Fibroblast of mammary gland (primary cell): ENCODE measurements around the gene CEP128.

ENCODE experiments used
- DNase-seq: peaks from one replicate; pipeline ENCODE4 v3.0.0-alpha.2; 2010; ENCODE audit warnings: low read depth
- H3K4me3 ChIP-seq: 2 replicates; pipeline ENCODE4 v1.5.1; 2011; ENCODE audit warnings: low read depth, mild to moderate bottlenecking, low read length, moderate library complexity; ENCODE audit not compliant: control insufficient read depth
- TF ChIP-seq, protein P1 (sequence below): conservative IDR thresholded peaks from 2 replicates; pipeline ENCODE4 v1.5.1; 2011; ENCODE audit warnings: low read depth, low read length, inconsistent platforms; ENCODE audit not compliant: control insufficient read depth, insufficient read depth

The CEP128 gene

GRCh38 chr14:80575763-80576162 lies 365.8 kb downstream of the CEP128 start:
- DNase-seq = no peak
- TF ChIP-seq, protein P1, sequence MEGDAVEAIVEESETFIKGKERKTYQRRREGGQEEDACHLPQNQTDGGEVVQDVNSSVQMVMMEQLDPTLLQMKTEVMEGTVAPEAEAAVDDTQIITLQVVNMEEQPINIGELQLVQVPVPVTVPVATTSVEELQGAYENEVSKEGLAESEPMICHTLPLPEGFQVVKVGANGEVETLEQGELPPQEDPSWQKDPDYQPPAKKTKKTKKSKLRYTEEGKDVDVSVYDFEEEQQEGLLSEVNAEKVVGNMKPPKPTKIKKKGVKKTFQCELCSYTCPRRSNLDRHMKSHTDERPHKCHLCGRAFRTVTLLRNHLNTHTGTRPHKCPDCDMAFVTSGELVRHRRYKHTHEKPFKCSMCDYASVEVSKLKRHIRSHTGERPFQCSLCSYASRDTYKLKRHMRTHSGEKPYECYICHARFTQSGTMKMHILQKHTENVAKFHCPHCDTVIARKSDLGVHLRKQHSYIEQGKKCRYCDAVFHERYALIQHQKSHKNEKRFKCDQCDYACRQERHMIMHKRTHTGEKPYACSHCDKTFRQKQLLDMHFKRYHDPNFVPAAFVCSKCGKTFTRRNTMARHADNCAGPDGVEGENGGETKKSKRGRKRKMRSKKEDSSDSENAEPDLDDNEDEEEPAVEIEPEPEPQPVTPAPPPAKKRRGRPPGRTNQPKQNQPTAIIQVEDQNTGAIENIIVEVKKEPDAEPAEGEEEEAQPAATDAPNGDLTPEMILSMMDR = no peak
- no peak overlapping the region for H3K4me3 ChIP-seq

DNA sequence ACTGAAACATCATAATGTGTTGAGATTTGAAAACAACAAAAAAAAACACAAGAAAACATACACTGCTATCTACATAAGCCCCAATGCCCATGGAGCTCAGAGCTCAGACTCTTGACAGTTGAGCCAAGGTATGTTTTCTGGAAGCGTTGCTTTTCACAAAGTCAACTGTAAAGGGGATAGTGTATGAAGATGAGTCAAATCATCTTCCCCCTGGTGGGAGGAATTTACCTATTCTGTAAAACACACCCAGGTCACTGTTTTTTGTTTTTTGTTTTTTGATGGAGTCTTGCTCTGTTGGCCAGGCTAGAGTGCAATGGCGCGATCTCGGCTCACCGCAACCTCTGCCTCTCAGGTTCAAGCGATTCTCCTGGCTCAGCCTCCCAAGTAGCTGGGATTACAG lies 368.9 kb downstream of the CEP128 start:
- TF ChIP-seq, protein P1 = peak; percentile 7
- no peak for DNase-seq
- H3K4me3 ChIP-seq = no peak overlapping the region

GRCh38 chr14:80570930-80571298 lies 370.6 kb downstream of the CEP128 start:
- TF ChIP-seq, protein P1 = no peak
- H3K4me3 ChIP-seq = no peak overlapping the region
- DNase-seq = no peak

DNA sequence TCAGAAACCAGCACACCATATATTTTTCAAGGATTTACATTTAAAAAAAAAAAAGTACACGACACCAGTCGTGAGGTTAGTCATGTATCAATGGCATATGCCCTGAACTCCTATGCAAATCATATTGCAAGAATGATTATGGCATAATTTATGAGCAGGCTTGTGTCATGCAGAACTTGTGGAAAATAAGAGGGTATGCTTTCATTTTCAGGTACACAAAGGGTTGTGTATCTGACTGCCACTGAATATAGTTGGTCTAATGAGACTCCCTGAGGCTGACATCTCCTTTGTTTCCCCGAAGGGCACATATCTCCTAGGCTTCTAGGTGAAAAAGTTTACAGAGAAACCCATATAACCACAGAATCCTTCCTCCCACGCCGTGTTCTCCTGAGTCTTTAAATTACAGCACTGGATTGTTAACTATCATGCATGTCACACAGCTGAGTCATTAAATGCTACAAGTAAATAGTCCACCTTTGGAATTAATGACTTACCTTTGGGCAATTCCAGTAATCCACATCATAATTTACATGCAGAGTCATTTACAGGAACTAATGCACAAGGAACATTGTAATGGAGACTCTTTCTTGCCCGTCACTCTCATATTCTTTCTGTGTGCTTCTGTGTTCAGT lies 373.5 kb downstream of the CEP128 start:
- no peak overlapping the region for H3K4me3 ChIP-seq
- TF ChIP-seq, protein P1 = no peak
- DNase-seq = peak; percentile 7

GRCh38 chr14:80565001-80565400 lies 376.5 kb downstream of the CEP128 start:
- DNase-seq = no peak
- TF ChIP-seq, protein P1 = no peak
- no peak overlapping the region for H3K4me3 ChIP-seq

GRCh38 chr14:80564051-80564450 lies 377.5 kb downstream of the CEP128 start:
- DNase-seq = no peak
- no peak overlapping the region for H3K4me3 ChIP-seq
- TF ChIP-seq, protein P1 = no peak
